Stimulated activated CD4-positive, alpha-beta T cell treated with anti-CD3 and anti-CD28 coated beads, Interleukin-12 subunit alpha, Interleukin-12 subunit beta, amount 100 ng/mL, for 24 hours (primary cell): ENCODE measurements around the gene KRTAP29-1.

Experiments used
- DNase-seq, 2 experiments: peaks; one replicate each; pipeline ENCODE4 v3.0.0-alpha.2; 2020; ENCODE audit warnings: low read depth in 2 of 2

KRTAP29-1 gene

GRCh38 chr17:41328207-41328606 is 25.6 kb upstream of the KRTAP29-1 start:
- no peak for DNase-seq

GRCh38 chr17:41327411-41328120 is 24.9 kb upstream of the KRTAP29-1 start:
- no peak for DNase-seq

- DNase-seq = no peak
Measured at GRCh38 chr17:41326173-41327145, 23.8 kb upstream of the KRTAP29-1 start.

GRCh38 chr17:41325611-41326010 is 23.0 kb upstream of the KRTAP29-1 start:
- no peak for DNase-seq

- no peak for DNase-seq
Measured at GRCh38 chr17:41325126-41325525, 22.5 kb upstream of the KRTAP29-1 start.

GRCh38 chr17:41324180-41325075 is 21.8 kb upstream of the KRTAP29-1 start:
- no peak for DNase-seq

- DNase-seq = no peak
Measured at GRCh38 chr17:41322903-41323895, 20.5 kb upstream of the KRTAP29-1 start.

GRCh38 chr17:41322094-41322902 is 19.6 kb upstream of the KRTAP29-1 start:
- DNase-seq = no peak

- no peak for DNase-seq
Measured at GRCh38 chr17:41318231-41318630, 15.6 kb upstream of the KRTAP29-1 start.

- no peak for DNase-seq
Measured at GRCh38 chr17:41315814-41316445, 13.3 kb upstream of the KRTAP29-1 start.

- DNase-seq = no peak
Measured at GRCh38 chr17:41315204-41315794, 12.6 kb upstream of the KRTAP29-1 start, which contains the start of gene KRTAP17-1. TSS of gene KRTAP17-1 (minus strand) at chr17:41315710. CDS start at chr17:41315650, 60 bp downstream.

GRCh38 chr17:41311111-41311510 is 8.5 kb upstream of the KRTAP29-1 start:
- no peak for DNase-seq

GRCh38 chr17:41308918-41309359 is 6.3 kb upstream of the KRTAP29-1 start, which contains the start of gene KRTAP16-1:
TSS of gene KRTAP16-1 (minus strand) at chr17:41309309. CDS start at chr17:41309253, 56 bp downstream.
- peak in 1 of 2 experiments; percentile 8 for DNase-seq

GRCh38 chr17:41308251-41308917 is 5.7 kb upstream of the KRTAP29-1 start:
- DNase-seq = peak; percentile 17 to 24

- no peak for DNase-seq
Measured at GRCh38 chr17:41307647-41308046, 5.0 kb upstream of the KRTAP29-1 start.

GRCh38 chr17:41304091-41304490 is 1.4 kb upstream of the KRTAP29-1 start:
- no peak for DNase-seq

- no peak for DNase-seq
Measured at GRCh38 chr17:41302981-41303380, 330 bp upstream of the KRTAP29-1 start.
